IMR-90 (cell line): ENCODE data around the gene HIRA. TPM values are rescaled to one million over a fixed set of nuclear protein-coding genes. Genes with fewer than 3 reads are reported as not detected.

ENCODE experiments used
- ATAC-seq: fragments of 200-7000 bp; cut with Tn5 transposase; 2 replicates; pipeline ENCODE4 v1.9.1; 2020; ENCODE audit warnings: low read depth, mild to moderate bottlenecking, moderate library complexity
- BruUV-seq: library from RNA; stranded (reverse); fragments of 400-500 nt; replicated peaks from 2 replicates; lab custom pipeline; 2021; lab: Mats Ljungman, UMichigan
- CTCF ChIA-PET: fragments of 300-600 bp; formaldehyde crosslinking; extraction: SDS; loops from one replicate; lab custom pipeline; 2021; ENCODE audit warnings: antibody characterized with exemption; lab: Yijun Ruan, JAX
- POLR2A ChIA-PET: fragments of 300-600 bp; sonication (Branson Sonifier 250); formaldehyde crosslinking; loops from one replicate; lab custom pipeline; 2022; ENCODE audit warnings: antibody characterized with exemption; ENCODE audit not compliant: unreplicated experiment; lab: Charles Lee
- DNase-seq: peaks from one replicate; pipeline ENCODE4 v3.0.0; 2013
- H2AFZ ChIP-seq: replicated peaks from 2 replicates; pipeline ENCODE3; 2013; ENCODE audit warnings: low read length, mild to moderate bottlenecking; ENCODE audit not compliant: poor library complexity
- H2AK5ac ChIP-seq: 2 replicates; pipeline ENCODE4 v1.6.1; 2013; ENCODE audit warnings: low read depth, low read length, inconsistent platforms
- H2AK9ac ChIP-seq: replicated peaks from 2 replicates; pipeline ENCODE3; 2013; ENCODE audit warnings: mild to moderate bottlenecking, low read depth, low read length, moderate library complexity; ENCODE audit not compliant: poor library complexity
- H2BK120ac ChIP-seq: 2 replicates; pipeline ENCODE4 v1.6.1; 2013; ENCODE audit warnings: low read depth, low read length, inconsistent platforms
- H2BK15ac ChIP-seq: 3 replicates; pipeline ENCODE4 v1.6.1; 2013; ENCODE audit warnings: low read depth, low read length, inconsistent platforms
- H2BK20ac ChIP-seq: 2 replicates; pipeline ENCODE4 v1.6.1; 2013; ENCODE audit warnings: low read depth, mild to moderate bottlenecking, inconsistent platforms, low read length, moderate library complexity
- H2BK5ac ChIP-seq: 2 replicates; pipeline ENCODE4 v1.6.1; 2013; ENCODE audit warnings: mild to moderate bottlenecking, low read depth, low read length, inconsistent platforms; ENCODE audit not compliant: poor library complexity, severe bottlenecking
- H3K14ac ChIP-seq: replicated peaks from 2 replicates; pipeline ENCODE4 v1.6.1; 2013; ENCODE audit warnings: low read depth, low read length, inconsistent platforms
- H3K18ac ChIP-seq: 2 replicates; pipeline ENCODE4 v1.6.1; 2013; ENCODE audit warnings: low read depth, low read length, control low read depth
- H3K23ac ChIP-seq: 2 replicates; pipeline ENCODE4 v1.6.1; 2013; ENCODE audit warnings: low read depth, low read length, inconsistent platforms
- H3K27ac ChIP-seq: 2 replicates; pipeline ENCODE4 v1.5.1; 2013; ENCODE audit warnings: mild to moderate bottlenecking, control low read depth, low read length; ENCODE audit not compliant: insufficient read depth
- H3K27me3 ChIP-seq: 2 replicates; pipeline ENCODE4 v1.6.1; 2013; ENCODE audit warnings: low read length; ENCODE audit not compliant: control insufficient read depth, insufficient read depth
- H3K36me3 ChIP-seq: 2 replicates; pipeline ENCODE4 v1.6.1; 2013; ENCODE audit warnings: low read length, mixed read lengths; ENCODE audit not compliant: control insufficient read depth, insufficient read depth
- H3K4ac ChIP-seq: 2 replicates; pipeline ENCODE4 v1.6.1; 2013; ENCODE audit warnings: low read depth, low read length, inconsistent platforms
- H3K4me1 ChIP-seq: 2 replicates; pipeline ENCODE4 v1.6.1; 2013; ENCODE audit warnings: low read length, mixed read lengths; ENCODE audit not compliant: control insufficient read depth, insufficient read depth
- H3K4me2 ChIP-seq: 2 replicates; pipeline ENCODE4 v1.6.1; 2013; ENCODE audit warnings: low read depth, mild to moderate bottlenecking, control low read depth, low read length, moderate library complexity
- H3K4me3 ChIP-seq: 2 replicates; pipeline ENCODE4 v1.5.1; 2013; ENCODE audit warnings: low read depth, mild to moderate bottlenecking, control low read depth, low read length, moderate library complexity; ENCODE audit not compliant: insufficient read depth
- H3K56ac ChIP-seq: 2 replicates; pipeline ENCODE4 v1.6.1; 2013; ENCODE audit warnings: low read length, inconsistent platforms; ENCODE audit not compliant: insufficient read depth; ENCODE audit errors: extremely low read depth
- H3K79me1 ChIP-seq, 2 experiments: 2 replicates each; pipeline ENCODE4 v1.6.1; 2013; ENCODE audit warnings: low read length in 2 of 2, inconsistent platforms in 1 of 2, low read depth in 1 of 2
- H3K9ac ChIP-seq: 2 replicates; pipeline ENCODE4 v1.6.1; 2013; ENCODE audit warnings: low read depth, low read length, control low read depth
- H3K9me1 ChIP-seq: 2 replicates; pipeline ENCODE4 v1.6.1; 2013; ENCODE audit warnings: low read length, inconsistent platforms; ENCODE audit not compliant: insufficient read depth
- H3K9me3 ChIP-seq: 2 replicates; pipeline ENCODE4 v1.6.1; 2013; ENCODE audit warnings: low read length; ENCODE audit not compliant: control insufficient read depth, insufficient read depth
- H4K20me1 ChIP-seq: 2 replicates; pipeline ENCODE4 v1.6.1; 2013; ENCODE audit warnings: low read length, inconsistent platforms; ENCODE audit not compliant: insufficient read depth
- H4K5ac ChIP-seq: 2 replicates; pipeline ENCODE4 v1.6.1; 2013; ENCODE audit warnings: mild to moderate bottlenecking, low read depth, low read length, control low read depth
- H4K8ac ChIP-seq, 2 experiments: 2 replicates each; pipeline ENCODE4 v1.6.1; 2013; ENCODE audit warnings: low read depth in 2 of 2, low read length in 2 of 2, control low read depth in 1 of 2, inconsistent platforms in 1 of 2
- H4K91ac ChIP-seq: 2 replicates; pipeline ENCODE4 v1.6.1; 2013; ENCODE audit warnings: low read depth, low read length, inconsistent platforms; ENCODE audit not compliant: insufficient read depth
- BHLHE40 ChIP-seq: fragments of 150-350 bp; IDR thresholded peaks from 2 replicates; pipeline ENCODE4 v1.6.1; 2016; ENCODE audit warnings: mild to moderate bottlenecking, low read depth, low read length
- CEBPB ChIP-seq: IDR thresholded peaks from 2 replicates; pipeline ENCODE4 v1.6.1; 2012; ENCODE audit warnings: low read depth, low read length, improper control_type of control experiment
- CHD1 ChIP-seq: IDR thresholded peaks from 2 replicates; pipeline ENCODE4 v1.6.1; 2012; ENCODE audit warnings: low read depth, low read length, improper control_type of control experiment
- MAFK ChIP-seq: IDR thresholded peaks from 2 replicates; pipeline ENCODE4 v1.6.1; 2012; ENCODE audit warnings: low read depth, low read length, improper control_type of control experiment
- MXI1 ChIP-seq: IDR thresholded peaks from 2 replicates; pipeline ENCODE4 v1.6.1; 2012; ENCODE audit warnings: low read depth, mild to moderate bottlenecking, low read length, moderate library complexity, borderline replicate concordance
- RCOR1 ChIP-seq: IDR thresholded peaks from 2 replicates; pipeline ENCODE4 v1.6.1; 2012; ENCODE audit warnings: mild to moderate bottlenecking, low read length, improper control_type of control experiment; ENCODE audit not compliant: insufficient replicate concordance
- SMC3 ChIP-seq: fragments of 150-350 bp; IDR thresholded peaks from 2 replicates; pipeline ENCODE4 v1.6.1; 2016; ENCODE audit warnings: low read depth, mild to moderate bottlenecking, antibody characterized with exemption, low read length, moderate library complexity
- WGBS, 2 experiments: methylation state at CpG; one replicate each; pipeline versions ENCODE4 v1.1.5 to v1.1.7; 2013; ENCODE audit warnings: missing lambda C conversion rate in 2 of 2; ENCODE audit not compliant: insufficient read length in 1 of 2; ENCODE audit errors: extremely low coverage in 2 of 2; 5-methylcytosine and 5-hydroxymethylcytosine counted together
- dilution Hi-C: fragments of 300-500 bp; cut with HindIII; formaldehyde crosslinking; loops from one replicate; pipeline ENCODE4 v1.14.3; 2018; ENCODE audit warnings: low sequenced_read_pairs; ENCODE audit not compliant: unreplicated experiment
- in situ Hi-C: fragments of 300-500 bp; cut with MboI; formaldehyde crosslinking; loops from 3 replicates; pipeline ENCODE4 v1.14.3; 2019; ENCODE audit warnings: low sequenced_read_pairs, inconsistent platforms, mixed read lengths
- intact Hi-C: fragments of 100-400 bp; cut with micrococcal nuclease; formaldehyde crosslinking; loops from 2 replicates; pipeline ENCODE4 v1.10.0; 2022
- polyA plus RNA-seq, 3 experiments: library from polyadenylated mRNA; depleted of rRNA; stranded (reverse); fragments of >200 nt; gene quantifications; 2 replicates each; pipeline ENCODE4 v1.2.3, GENCODE V29; 2012; ENCODE audit warnings: low replicate concordance in 1 of 3
- total RNA-seq: library from RNA; depleted of rRNA; stranded (reverse); fragments of >200 nt; gene quantifications from 2 replicates; pipeline ENCODE4 v1.2.3, GENCODE V29; 2012
- TF ChIP-seq, protein P1 (sequence below): fragments of 150-350 bp; IDR thresholded peaks from 2 replicates; pipeline ENCODE4 v1.6.1; 2016; ENCODE audit warnings: low read depth, mild to moderate bottlenecking, low read length, moderate library complexity, borderline replicate concordance

HIRA gene
- total and polyA plus RNA-seq, 2 of the 4 experiments (the other 2 are of a cell fraction) = 14.5 to 24.2 TPM

DNA sequence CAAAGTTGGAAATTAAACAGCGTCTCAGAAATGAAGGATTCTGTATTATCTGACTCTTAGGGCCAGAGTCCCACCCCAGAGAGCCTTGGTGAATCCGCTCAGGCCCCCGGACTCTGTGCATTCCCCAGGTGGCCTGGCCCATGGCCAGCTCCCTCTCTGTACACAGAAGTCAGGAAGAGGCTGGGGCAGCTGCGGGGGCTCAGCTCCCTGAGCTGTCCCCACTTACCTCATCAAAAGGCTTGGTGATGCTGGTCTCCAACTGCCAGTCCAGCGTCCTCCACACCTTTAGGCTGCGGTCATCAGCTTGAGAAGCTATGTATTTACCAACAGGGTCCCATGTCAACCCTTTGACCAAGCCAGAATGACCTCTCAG, 35.0 kb downstream of the HIRA start:
- ATAC-seq = no peak
- Histone ChIP-seq H4K91ac (no peak overlapping the region), H3K79me1 (peaks cover 11 to 13% of the 10 kb centered on the region in 2 experiments; a peak in 3 of 4 replicates), H3K27ac (no peak overlapping the region), H2AK5ac (no peak overlapping the region), H3K9ac (no peak overlapping the region), H3K4me3 (no peak overlapping the region), H2AFZ (no peak overlapping the region), H3K9me1 (no peaks in the 10 kb centered on the region), H4K5ac (no peak overlapping the region), H2BK15ac (no peak overlapping the region), H3K4me2 (no peak overlapping the region), H4K8ac (no peak overlapping the region), H3K9me3 (no peaks in the 10 kb centered on the region), H3K36me3 (peaks cover 60% of the 10 kb centered on the region), H3K18ac (no peak overlapping the region), H2AK9ac (no peak overlapping the region), H3K56ac (no peak overlapping the region), H3K4me1 (no peaks in the 10 kb centered on the region), H3K14ac (no peak overlapping the region), H3K23ac (no peak overlapping the region), H3K4ac (no peak overlapping the region), H2BK120ac (no peak overlapping the region), H3K27me3 (no peaks in the 10 kb centered on the region), H4K20me1 (peaks cover 2% of the 10 kb centered on the region; the same call in 1 of the 2 replicates), H2BK20ac (no peak overlapping the region), H2BK5ac (no peak overlapping the region)
- in situ Hi-C loops = no loop called here
- ChIA-PET CTCF (no interaction called here), POLR2A (no interaction called here)
- dilution Hi-C loops = no loop called here
- intact Hi-C loops = no loop called here
- WGBS, 2 experiments = 100% methylated on average over 2 of the region's 6 CpGs; no CpG with 5 or more reads in 1 of the 2 experiments
- TF ChIP-seq CEBPB = no peak
- TF ChIP-seq BHLHE40 = no peak
- no peak for TF ChIP-seq RCOR1
- TF ChIP-seq, protein P1, sequence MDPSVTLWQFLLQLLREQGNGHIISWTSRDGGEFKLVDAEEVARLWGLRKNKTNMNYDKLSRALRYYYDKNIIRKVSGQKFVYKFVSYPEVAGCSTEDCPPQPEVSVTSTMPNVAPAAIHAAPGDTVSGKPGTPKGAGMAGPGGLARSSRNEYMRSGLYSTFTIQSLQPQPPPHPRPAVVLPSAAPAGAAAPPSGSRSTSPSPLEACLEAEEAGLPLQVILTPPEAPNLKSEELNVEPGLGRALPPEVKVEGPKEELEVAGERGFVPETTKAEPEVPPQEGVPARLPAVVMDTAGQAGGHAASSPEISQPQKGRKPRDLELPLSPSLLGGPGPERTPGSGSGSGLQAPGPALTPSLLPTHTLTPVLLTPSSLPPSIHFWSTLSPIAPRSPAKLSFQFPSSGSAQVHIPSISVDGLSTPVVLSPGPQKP = no peak
- TF ChIP-seq CHD1 = no peak
- TF ChIP-seq MAFK = no peak
- no peak for TF ChIP-seq SMC3
- TF ChIP-seq MXI1 = no peak
- DNase-seq = no peak
- BruUV-seq = no TSS peak
